ENCODE results near the gene ASPG. TPM values are rescaled to one million over a fixed set of nuclear protein-coding genes. Genes with fewer than 3 reads are reported as not detected.

The ASPG gene
- total RNA-seq, 1 donor, result not detected

DNA sequence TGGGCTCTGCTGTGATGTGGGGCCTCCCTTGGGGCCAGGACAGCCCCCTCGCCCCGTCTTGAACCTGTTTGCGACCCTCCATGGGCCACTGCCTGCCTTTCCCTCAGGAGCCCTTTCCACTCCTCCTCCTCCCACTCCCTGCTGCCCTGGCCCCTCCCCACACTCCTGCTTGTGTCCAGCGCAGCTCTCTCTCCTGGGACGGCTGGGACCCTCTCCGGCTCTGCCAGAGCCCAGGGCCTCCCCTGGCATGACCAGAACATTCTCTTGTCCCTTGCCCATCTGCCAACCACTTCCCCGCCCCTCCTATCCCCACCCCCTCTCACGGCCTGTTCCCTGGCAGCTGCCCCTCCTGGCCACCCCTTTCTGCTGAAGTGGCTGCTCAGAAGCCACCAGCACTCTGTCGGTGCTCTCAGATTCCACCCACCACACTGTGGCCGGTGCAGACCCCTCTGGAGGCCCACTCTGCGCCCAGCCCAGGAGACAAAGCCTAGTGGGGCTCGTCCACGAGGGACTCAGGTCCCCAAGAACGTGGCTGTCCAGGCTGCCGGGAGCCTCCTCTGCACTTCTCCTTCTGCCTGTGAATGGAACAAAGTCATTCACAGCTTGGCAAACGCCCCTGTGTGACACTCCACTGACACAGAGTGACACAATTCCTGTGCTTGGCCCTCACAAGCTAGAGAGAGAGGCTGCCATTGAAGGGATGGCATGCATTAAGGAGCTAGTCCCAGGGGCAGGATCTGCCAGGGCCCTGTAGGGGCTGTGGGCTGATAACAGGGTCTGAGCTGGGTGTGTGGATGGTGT, 1.4 kb downstream of the ASPG start:
- H3K4me3 ChIP-seq (ENCODE audit: low read depth, low read length), result no peak overlapping the region
- no peak for DNase-seq (ENCODE audit: low read depth)
- TF ChIP-seq, protein P1, sequence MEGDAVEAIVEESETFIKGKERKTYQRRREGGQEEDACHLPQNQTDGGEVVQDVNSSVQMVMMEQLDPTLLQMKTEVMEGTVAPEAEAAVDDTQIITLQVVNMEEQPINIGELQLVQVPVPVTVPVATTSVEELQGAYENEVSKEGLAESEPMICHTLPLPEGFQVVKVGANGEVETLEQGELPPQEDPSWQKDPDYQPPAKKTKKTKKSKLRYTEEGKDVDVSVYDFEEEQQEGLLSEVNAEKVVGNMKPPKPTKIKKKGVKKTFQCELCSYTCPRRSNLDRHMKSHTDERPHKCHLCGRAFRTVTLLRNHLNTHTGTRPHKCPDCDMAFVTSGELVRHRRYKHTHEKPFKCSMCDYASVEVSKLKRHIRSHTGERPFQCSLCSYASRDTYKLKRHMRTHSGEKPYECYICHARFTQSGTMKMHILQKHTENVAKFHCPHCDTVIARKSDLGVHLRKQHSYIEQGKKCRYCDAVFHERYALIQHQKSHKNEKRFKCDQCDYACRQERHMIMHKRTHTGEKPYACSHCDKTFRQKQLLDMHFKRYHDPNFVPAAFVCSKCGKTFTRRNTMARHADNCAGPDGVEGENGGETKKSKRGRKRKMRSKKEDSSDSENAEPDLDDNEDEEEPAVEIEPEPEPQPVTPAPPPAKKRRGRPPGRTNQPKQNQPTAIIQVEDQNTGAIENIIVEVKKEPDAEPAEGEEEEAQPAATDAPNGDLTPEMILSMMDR (IDR thresholded peaks at IDR 0.05; ENCODE audit: insufficient read depth, low read length), result no peak

GRCh38 chr14:104087505-104087904, 2.0 kb downstream of the ASPG start:
- no peak for DNase-seq (ENCODE audit: low read depth)
- no peak overlapping the region for H3K4me3 ChIP-seq (ENCODE audit: low read depth, low read length)
- TF ChIP-seq, protein P1 (IDR thresholded peaks at IDR 0.05; ENCODE audit: insufficient read depth, low read length), result no peak

GRCh38 chr14:104087981-104088850, 2.7 kb downstream of the ASPG start:
- no peak overlapping the region for H3K4me3 ChIP-seq (ENCODE audit: low read depth, low read length)
- TF ChIP-seq, protein P1 (IDR thresholded peaks at IDR 0.05; ENCODE audit: insufficient read depth, low read length), result no peak
- no peak for DNase-seq (ENCODE audit: low read depth)

DNA sequence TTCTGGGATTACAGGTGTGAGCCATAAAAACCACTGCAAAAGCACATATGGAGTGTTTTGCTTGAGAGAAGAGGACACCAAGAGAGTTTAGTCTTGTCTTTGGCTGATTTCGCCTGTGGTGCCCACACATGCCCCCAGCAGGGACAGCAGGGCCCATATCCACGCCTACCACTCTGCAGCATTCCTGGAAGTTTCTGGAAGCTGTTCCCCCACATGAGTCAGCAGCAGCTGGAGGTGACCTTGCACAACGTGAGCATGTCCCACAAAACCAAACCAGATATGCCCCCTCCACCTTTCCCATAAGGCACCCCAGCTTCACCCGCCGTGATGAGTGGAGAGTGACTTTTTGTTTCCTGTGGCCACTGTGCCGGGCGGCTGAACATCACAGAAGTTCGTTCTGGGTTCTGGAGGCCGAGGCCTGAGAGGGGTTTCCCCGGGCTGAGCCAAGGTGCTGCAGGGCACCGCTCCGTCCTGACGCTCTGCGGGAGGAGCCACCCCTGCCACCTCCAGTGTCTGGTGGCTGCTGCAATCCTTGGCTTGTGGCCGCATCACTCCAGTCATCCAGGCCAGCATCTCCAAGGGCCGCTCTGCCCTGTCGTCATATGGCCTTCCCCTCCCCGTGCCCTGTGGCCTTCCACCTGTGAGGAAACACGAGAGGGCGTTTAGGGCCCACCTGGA, 4.7 kb downstream of the ASPG start:
- no peak overlapping the region for H3K4me3 ChIP-seq (ENCODE audit: low read depth, low read length)
- TF ChIP-seq, protein P1 (IDR thresholded peaks at IDR 0.05; ENCODE audit: insufficient read depth, low read length), result no peak
- no peak for DNase-seq (ENCODE audit: low read depth)

GRCh38 chr14:104091061-104091926, 5.8 kb downstream of the ASPG start:
- H3K4me3 ChIP-seq (ENCODE audit: low read depth, low read length), result no peak overlapping the region
- DNase-seq (ENCODE audit: low read depth), result no peak
- TF ChIP-seq, protein P1 (IDR thresholded peaks at IDR 0.05; ENCODE audit: insufficient read depth, low read length), result no peak
